ENCODE data around the gene CADPS2. TPM values are rescaled to one million over a fixed set of nuclear protein-coding genes. Genes with fewer than 3 reads are reported as not detected.

Gene CADPS2
- total and polyA plus RNA-seq, 12 donors = 14.6 to 103 (median 39.4) TPM

GRCh38 chr7:122847871-122848473 is 38.3 kb downstream of the CADPS2 start:
- intact Hi-C loops (cut with DNase I) = no loop called here
- Histone ChIP-seq H3K4me1 (replicated peaks in 1 of 2) (peaks cover 0 to 15% of the 10 kb centered on the region in 2 donors), H3K36me3 (replicated peaks in 1 of 2) (no peaks in the 10 kb centered on the region), H3K27me3 (no peaks in the 10 kb centered on the region), H3K9me3 (replicated peaks in 1 of 3) (no peaks in the 10 kb centered on the region), H3K4me3 (no peak overlapping the region), H3K27ac (peak overlapping the region in 1 of 5 donors; percentile 6)
- WGBS, 4 donors = 75 to 87% (median 84%) methylated on average over 3 of the region's 3 CpGs
- DNase-seq = no peak
- TF ChIP-seq CTCF (IDR thresholded peaks at IDR 0.05) (no peak), POLR2A (IDR thresholded peaks at IDR 0.05) (no peak)

GRCh38 chr7:122846591-122846990 is 39.7 kb downstream of the CADPS2 start:
- no peak for DNase-seq

GRCh38 chr7:122845286-122845685 is 41.0 kb downstream of the CADPS2 start:
- H3K4me3 ChIP-seq = no peak overlapping the region
- intact Hi-C loops (cut with DNase I) = no loop called here
- 92 to 100% (median 93%) methylated on average over 3 of the region's 3 CpGs for WGBS, 4 donors
- no peak overlapping the region for H3K27ac ChIP-seq
- H3K27me3 ChIP-seq = no peaks in the 10 kb centered on the region
- no peak for DNase-seq
- H3K36me3 ChIP-seq (replicated peaks in 1 of 2) = no peaks in the 10 kb centered on the region
- H3K4me1 ChIP-seq (replicated peaks in 1 of 2) = peaks cover 0 to 15% of the 10 kb centered on the region in 2 donors
- no peaks in the 10 kb centered on the region for H3K9me3 ChIP-seq (replicated peaks in 1 of 3)
- TF ChIP-seq CTCF (IDR thresholded peaks at IDR 0.05) (no peak), POLR2A (IDR thresholded peaks at IDR 0.05) (no peak)

More at GRCh38 chr7:122846591-122846990, 39.7 kb downstream of the CADPS2 start:
- H3K4me1 ChIP-seq (replicated peaks in 1 of 2) = peaks cover 0 to 15% of the 10 kb centered on the region in 2 donors
- intact Hi-C loops (cut with DNase I) = no loop called here
- H3K36me3 ChIP-seq (replicated peaks in 1 of 2) = no peaks in the 10 kb centered on the region
- no peaks in the 10 kb centered on the region for H3K27me3 ChIP-seq
- H3K4me3 ChIP-seq = no peak overlapping the region
- no peak overlapping the region for H3K27ac ChIP-seq
- WGBS, 4 donors = 89 to 93% (median 90%) methylated on average over 2 of the region's 2 CpGs
- no peak for TF ChIP-seq CTCF (IDR thresholded peaks at IDR 0.05)
- TF ChIP-seq POLR2A (IDR thresholded peaks at IDR 0.05) = no peak
- no peaks in the 10 kb centered on the region for H3K9me3 ChIP-seq (replicated peaks in 1 of 3)

DNA sequence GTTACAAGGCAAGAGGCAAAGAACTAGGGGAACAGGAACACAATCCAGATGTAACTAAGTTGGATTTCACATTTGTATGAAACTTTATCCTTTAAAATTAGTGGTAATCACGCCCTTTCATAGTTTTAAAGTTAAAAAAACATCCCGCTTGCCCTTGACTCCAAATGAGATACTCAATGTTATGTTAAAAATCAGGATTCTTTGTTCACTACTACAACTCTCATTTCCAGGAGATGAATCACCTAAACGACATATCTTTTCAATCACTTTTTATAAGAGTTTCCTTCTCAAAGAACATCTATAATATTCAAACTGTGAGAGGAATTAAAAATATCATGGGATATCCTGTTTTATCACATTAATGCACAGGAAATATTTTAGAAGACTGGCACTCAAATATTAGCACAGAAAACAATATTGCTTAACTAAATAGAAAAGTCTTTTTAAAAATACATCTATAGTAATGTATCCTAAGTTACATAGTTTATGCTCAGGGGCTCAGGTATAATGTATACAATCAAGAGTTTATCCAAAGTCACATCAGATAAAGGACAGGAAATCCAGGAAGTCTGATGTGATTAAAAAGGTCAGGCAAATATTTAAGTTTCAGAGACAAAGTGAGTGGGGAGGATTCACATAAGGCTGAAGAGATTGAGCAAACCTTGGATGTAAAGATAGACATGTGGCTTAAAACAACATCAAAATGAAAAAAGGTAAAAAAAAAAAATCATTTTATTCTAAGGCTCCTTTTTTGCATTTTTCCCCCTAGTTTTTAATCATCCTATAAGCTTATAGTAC is 41.9 kb downstream of the CADPS2 start:
- H3K27me3 ChIP-seq = no peaks in the 10 kb centered on the region
- DNase-seq = no peak

More for the DNA sequence above, 41.9 kb downstream of the CADPS2 start:
- intact Hi-C loops (cut with DNase I) = no loop called here
- WGBS, 4 donors = 56 to 71% (median 66%) methylated on average over 3 of the region's 3 CpGs
- Histone ChIP-seq H3K4me3 (no peak overlapping the region), H3K4me1 (replicated peaks in 1 of 2) (peaks cover 0 to 13% of the 10 kb centered on the region in 2 donors), H3K36me3 (replicated peaks in 1 of 2) (no peaks in the 10 kb centered on the region), H3K27ac (no peak overlapping the region), H3K9me3 (replicated peaks in 1 of 3) (no peaks in the 10 kb centered on the region)
- TF ChIP-seq CTCF (IDR thresholded peaks at IDR 0.05) = no peak
- TF ChIP-seq POLR2A (IDR thresholded peaks at IDR 0.05) = no peak
